GM12892 (cell line): ENCODE measurements around the gene ASIC2.

Experiments
- POLR2A ChIP-seq: IDR thresholded peaks from 2 replicates; pipeline ENCODE4 v1.6.1; 2011; ENCODE audit warnings: low read depth, low read length, control low read depth
- TAF1 ChIP-seq: IDR thresholded peaks from 2 replicates; pipeline ENCODE4 v1.6.1; 2011; ENCODE audit warnings: low read depth, mild to moderate bottlenecking, control low read depth, low read length, borderline replicate concordance

- TF ChIP-seq TAF1: no peak
- no peak for TF ChIP-seq POLR2A
These were observed 25.8 kb downstream of the ASIC2 start for GRCh38 chr17:33267271-33267790.
